MCF 10A (cell line): ENCODE measurements around the gene OR52E4. TPM values are rescaled to one million over a fixed set of nuclear protein-coding genes. Genes with fewer than 3 reads are reported as not detected.

Experiments
- BruUV-seq: library from RNA; stranded (reverse); fragments of 400-500 nt; replicated peaks from 2 replicates; lab custom pipeline; 2021; lab: Mats Ljungman, UMichigan
- CTCF ChIA-PET: fragments of 300-600 bp; sonication (Branson Sonifier 250); formaldehyde crosslinking; extraction: SDS; loops from one replicate; lab custom pipeline; 2021; ENCODE audit warnings: antibody characterized with exemption, inconsistent platforms; lab: Yijun Ruan, JAX
- POLR2A ChIA-PET: fragments of 300-600, 350-650 bp; sonication (Branson Sonifier 250); formaldehyde crosslinking; extraction: SDS; loops from one replicate; lab custom pipeline; 2020; ENCODE audit warnings: antibody characterized with exemption, inconsistent platforms; lab: Yijun Ruan, JAX
- DNase-seq: peaks from one replicate; pipeline ENCODE4 v3.0.0-alpha.2; 2018; ENCODE audit not compliant: unreplicated experiment
- H3K27ac Mint-ChIP-seq: one replicate; pipeline ENCODE4 v1.8.0; 2022; ENCODE audit warnings: mild to moderate bottlenecking, low read depth, mixed read lengths; ENCODE audit not compliant: unreplicated experiment
- H3K27me3 Mint-ChIP-seq: one replicate; pipeline ENCODE4 v1.8.0; 2022; ENCODE audit warnings: mixed read lengths; ENCODE audit not compliant: insufficient read depth, unreplicated experiment
- H3K36me3 Mint-ChIP-seq: one replicate; pipeline ENCODE4 v1.8.0; 2022; ENCODE audit warnings: mild to moderate bottlenecking, moderate library complexity, mixed read lengths; ENCODE audit not compliant: insufficient read depth, unreplicated experiment
- H3K4me1 Mint-ChIP-seq: one replicate; pipeline ENCODE4 v1.8.0; 2022; ENCODE audit warnings: mixed read lengths; ENCODE audit not compliant: insufficient read depth, unreplicated experiment
- H3K4me3 Mint-ChIP-seq: one replicate; pipeline ENCODE4 v1.8.0; 2022; ENCODE audit warnings: mild to moderate bottlenecking, moderate library complexity, mixed read lengths; ENCODE audit not compliant: unreplicated experiment
- H3K9me3 Mint-ChIP-seq: one replicate; pipeline ENCODE4 v1.8.0; 2022; ENCODE audit warnings: mixed read lengths; ENCODE audit not compliant: unreplicated experiment
- intact Hi-C: fragments of 100-400 bp; cut with micrococcal nuclease; formaldehyde crosslinking; loops from 2 replicates; pipeline ENCODE4 v1.14.1; 2022
- total RNA-seq: library from RNA; stranded (reverse); gene quantifications from 2 replicates; pipeline ENCODE4 v1.2.3, GENCODE V29; 2022
- TF ChIP-seq, protein P1 (sequence below): fragments of 200-600 bp; IDR thresholded peaks from one replicate; pipeline ENCODE4 v1.8.0; 2022; ENCODE audit warnings: antibody characterized with exemption, mild to moderate bottlenecking; ENCODE audit not compliant: unreplicated experiment

Gene OR52E4
- total RNA-seq, 1 experiment from 2014 or later: not detected

DNA sequence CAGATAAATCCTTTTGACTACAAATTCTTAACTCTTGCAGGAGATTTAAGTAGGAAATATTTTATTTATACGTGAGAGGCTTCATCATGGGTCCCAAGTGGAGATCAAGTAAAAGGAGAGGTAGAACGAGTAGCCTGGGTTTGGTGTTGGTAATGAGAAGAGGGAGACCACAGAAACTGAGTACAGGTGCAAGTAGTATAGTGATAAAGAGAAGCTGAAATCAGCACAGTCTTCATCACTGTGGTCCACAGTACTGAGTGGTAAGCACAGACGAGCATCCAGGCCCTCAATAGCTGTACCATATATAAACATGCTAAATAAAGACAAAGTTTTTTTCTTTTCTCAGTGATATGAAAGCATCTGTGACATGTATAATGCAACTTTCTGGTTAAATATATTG, 6.7 kb downstream of the OR52E4 start:
- Mint-ChIP-seq H3K4me1 (no peaks in the 10 kb centered on the region), H3K36me3 (no peaks in the 10 kb centered on the region), H3K9me3 (no peaks in the 10 kb centered on the region), H3K4me3 (no peak overlapping the region), H3K27ac (no peak overlapping the region), H3K27me3 (peaks cover 67% of the 10 kb centered on the region)
- no TSS peak for BruUV-seq
- DNase-seq: no peak
- intact Hi-C loops: no loop called here
- ChIA-PET CTCF (no interaction called here), POLR2A (interaction anchor here (0.7 kb wide), 1 partner anchor 24 kb away, joined by 3 read pairs; no protein-coding TSS in a partner anchor)
- TF ChIP-seq, protein P1, sequence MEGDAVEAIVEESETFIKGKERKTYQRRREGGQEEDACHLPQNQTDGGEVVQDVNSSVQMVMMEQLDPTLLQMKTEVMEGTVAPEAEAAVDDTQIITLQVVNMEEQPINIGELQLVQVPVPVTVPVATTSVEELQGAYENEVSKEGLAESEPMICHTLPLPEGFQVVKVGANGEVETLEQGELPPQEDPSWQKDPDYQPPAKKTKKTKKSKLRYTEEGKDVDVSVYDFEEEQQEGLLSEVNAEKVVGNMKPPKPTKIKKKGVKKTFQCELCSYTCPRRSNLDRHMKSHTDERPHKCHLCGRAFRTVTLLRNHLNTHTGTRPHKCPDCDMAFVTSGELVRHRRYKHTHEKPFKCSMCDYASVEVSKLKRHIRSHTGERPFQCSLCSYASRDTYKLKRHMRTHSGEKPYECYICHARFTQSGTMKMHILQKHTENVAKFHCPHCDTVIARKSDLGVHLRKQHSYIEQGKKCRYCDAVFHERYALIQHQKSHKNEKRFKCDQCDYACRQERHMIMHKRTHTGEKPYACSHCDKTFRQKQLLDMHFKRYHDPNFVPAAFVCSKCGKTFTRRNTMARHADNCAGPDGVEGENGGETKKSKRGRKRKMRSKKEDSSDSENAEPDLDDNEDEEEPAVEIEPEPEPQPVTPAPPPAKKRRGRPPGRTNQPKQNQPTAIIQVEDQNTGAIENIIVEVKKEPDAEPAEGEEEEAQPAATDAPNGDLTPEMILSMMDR: no peak

DNA sequence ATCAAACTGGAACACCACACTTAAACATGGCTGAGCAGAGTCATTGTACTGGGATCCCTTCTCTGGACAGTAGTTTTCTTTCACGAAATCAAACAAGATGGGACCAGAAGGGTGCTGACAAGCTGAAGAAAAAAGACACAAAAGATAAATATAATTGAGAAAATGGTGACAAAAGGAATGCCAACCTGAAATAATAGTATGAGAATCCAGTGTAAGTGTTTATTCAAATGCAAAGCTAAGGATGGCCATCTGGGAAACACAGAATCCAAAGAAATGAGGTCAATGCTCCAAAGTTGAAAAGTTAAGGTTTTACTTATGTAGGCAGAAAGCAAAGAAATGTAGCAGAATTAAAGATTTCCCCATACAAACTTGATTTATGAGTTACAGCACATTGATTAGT, 7.2 kb downstream of the OR52E4 start:
- H3K9me3 Mint-ChIP-seq: no peaks in the 10 kb centered on the region
- ChIA-PET POLR2A (interaction anchor here (0.7 kb wide), 1 partner anchor 25 kb away, joined by 3 read pairs; no protein-coding TSS in a partner anchor), CTCF (interaction anchor here (0.7 to 0.8 kb wide), 2 partner anchors 54 to 202 kb away, joined by 3 read pairs; no protein-coding TSS in a partner anchor)
- BruUV-seq: no TSS peak
- H3K4me1 Mint-ChIP-seq: no peaks in the 10 kb centered on the region
- DNase-seq: no peak
- intact Hi-C loops: no loop called here
- no peaks in the 10 kb centered on the region for H3K36me3 Mint-ChIP-seq
- TF ChIP-seq, protein P1: no peak
- peaks cover 63% of the 10 kb centered on the region for H3K27me3 Mint-ChIP-seq
- H3K27ac Mint-ChIP-seq: no peak overlapping the region
- no peak overlapping the region for H3K4me3 Mint-ChIP-seq

DNA sequence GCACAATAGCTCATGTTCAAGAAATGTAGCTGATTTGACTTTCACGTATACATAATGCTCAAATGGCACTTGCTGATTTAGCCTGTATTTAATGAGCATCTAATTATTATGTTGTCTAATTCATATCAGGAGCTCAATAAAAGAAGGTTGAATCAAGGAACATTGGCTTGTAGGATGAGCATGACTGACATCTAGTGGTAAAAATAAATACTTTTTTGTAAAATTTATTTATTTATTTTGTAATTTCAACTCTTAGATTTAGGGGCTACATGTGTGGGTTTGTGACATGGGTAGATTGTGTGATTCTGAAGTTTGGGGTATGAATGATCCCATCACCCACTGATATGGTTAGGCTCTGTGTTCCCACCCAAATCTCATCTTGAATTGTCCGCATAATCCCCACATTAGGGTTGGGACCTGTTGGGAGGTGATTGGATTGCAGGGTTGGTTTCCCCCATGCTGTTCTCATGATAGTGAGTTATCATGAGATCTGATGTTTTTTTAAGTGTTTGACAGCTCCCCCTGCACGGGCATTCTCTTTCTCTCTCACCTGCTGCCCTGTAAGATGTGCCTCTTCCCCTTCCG, 10.9 kb downstream of the OR52E4 start:
- Mint-ChIP-seq H3K9me3 (no peaks in the 10 kb centered on the region), H3K27me3 (peaks cover 59% of the 10 kb centered on the region), H3K4me3 (no peak overlapping the region), H3K27ac (no peak overlapping the region), H3K36me3 (no peaks in the 10 kb centered on the region), H3K4me1 (no peaks in the 10 kb centered on the region)
- ChIA-PET CTCF (interaction anchor here (0.5 to 1.5 kb wide), 28 partner anchors 9 to 1412 kb away, joined by 3 to 7 read pairs (median 3); partner anchors contain the start of genes OR52A1 and TRIM22), POLR2A (no interaction called here)
- BruUV-seq: no TSS peak
- DNase-seq: peak; percentile 13
- intact Hi-C loops: loop anchor here (1.0 kb wide), 1 partner anchor 415 kb away; no protein-coding TSS in a partner anchor
- TF ChIP-seq, protein P1: peak; percentile 34

DNA sequence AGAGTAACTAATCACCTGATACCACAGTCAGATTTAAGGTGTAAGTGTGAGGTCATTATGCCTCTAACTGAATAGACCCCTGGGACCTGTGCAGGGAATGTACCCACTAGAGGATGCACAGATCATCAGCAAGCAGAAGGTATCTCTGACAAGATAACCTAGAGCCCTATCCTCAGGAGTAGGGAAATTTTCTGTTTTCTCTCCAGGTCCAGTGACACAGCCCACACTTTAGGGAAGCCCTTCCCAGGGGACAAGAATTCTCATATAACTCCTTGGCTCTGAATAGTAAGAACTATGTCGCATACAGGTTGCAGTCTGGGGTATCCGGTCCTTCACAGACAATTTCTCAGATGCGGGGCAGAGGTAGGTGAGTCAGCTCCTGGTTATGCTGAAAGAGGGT, 12.5 kb downstream of the OR52E4 start, which contains the start of gene OR52E5:
OR52E5 (plus strand) TSS at position 301 of the 400 bp plus-strand sequence. CDS start 7,569 bp downstream, outside the sequence.
- ChIA-PET POLR2A (no interaction called here), CTCF (interaction anchor here (0.6 kb wide), 1 partner anchor 678 kb away, joined by 4 read pairs; no protein-coding TSS in a partner anchor)
- TF ChIP-seq, protein P1: no peak
- peaks cover 57% of the 10 kb centered on the region for H3K27me3 Mint-ChIP-seq
- no peak for DNase-seq
- H3K4me1 Mint-ChIP-seq: no peaks in the 10 kb centered on the region
- BruUV-seq: no TSS peak
- H3K27ac Mint-ChIP-seq: no peak within 1 kb of the TSS
- H3K36me3 Mint-ChIP-seq: no peaks in the 10 kb centered on the region
- intact Hi-C loops: no loop called here
- H3K4me3 Mint-ChIP-seq: no peak within 1 kb of the TSS
- no peaks in the 10 kb centered on the region for H3K9me3 Mint-ChIP-seq
